Tibial nerve (tissue), 3 donors: ENCODE results near the gene PGRMC2.

Experiments
- CTCF ChIP-seq, 5 experiments: fragments of 200-600 bp in 3 of 5; fragments of 450-650 bp in 2 of 5; sonication (generic) in 3 of 5; IDR thresholded peaks; one replicate each; pipeline ENCODE4 v1.5.1; 2016 to 2019; ENCODE audit warnings: antibody characterized with exemption in 5 of 5, mild to moderate bottlenecking in 3 of 5, moderate library complexity in 2 of 5
- POLR2A ChIP-seq, 2 donors: fragments of 450-650 bp; IDR thresholded peaks; one replicate each; pipeline ENCODE4 v1.6.1; 2017; ENCODE audit warnings: antibody characterized with exemption in 2 of 2, mild to moderate bottlenecking in 2 of 2, moderate library complexity in 2 of 2

- TF ChIP-seq CTCF (IDR thresholded peaks at IDR 0.05) (no peak), POLR2A (IDR thresholded peaks at IDR 0.05) (no peak)
Measured at GRCh38 chr4:128234836-128235235, 52.8 kb downstream of the PGRMC2 start.
